Heart left ventricle (tissue), 13 donors: ENCODE results near the gene OGT.

Experiments
- CTCF ChIP-seq, 12 donors: fragments of 200-600 bp; sonication (generic) in 4 of 12; IDR thresholded peaks; one replicate each; pipeline versions ENCODE4 v1.5.0 to v1.8.0; 2018 to 2022; ENCODE audit warnings: antibody characterized with exemption in 12 of 12, mild to moderate bottlenecking in 5 of 12
- POLR2A ChIP-seq, 2 donors: fragments of 450-650 bp; IDR thresholded peaks; one replicate each; pipeline ENCODE4 v1.6.1; 2017; ENCODE audit warnings: antibody characterized with exemption in 2 of 2, mild to moderate bottlenecking in 2 of 2, moderate library complexity in 2 of 2
- donor health status: ischemic (EF 13 %, LVEDD 7.1; RV severe dilation, severe dysfunction).
- donor health status: DM: no; HTN: yes; CAD: no.
- donor health status: DM: no; HTN: no; CAD: no.
- donor health status: ischemic (EF 25% LVEDD 6.9; RV normal size, moderate dysfunction).
- donor health status: ischemic (EF 25% LVEDD 5.7; RV mildly dilated, moderate dysfunction).
- donor health status: ischemic (EF 35%, LVEDD 5.7; RV mildly dilated, moderate dysfunction).
- donor health status: nonischemic (EF 11% LVEDD 7.7; RV severe dilation, severe dysfunction).
- donor health status: DM: yes; HTN: yes; CAD: no.
- donor health status: PGD.
- donor health status: ischemic (EF 29% LVEDD 5.4; RV normal size, mild dysfunction).
- donor health status: nonischemic (EF 23%, LVEDD 6.1; RV moderate dilation, normal function).

DNA sequence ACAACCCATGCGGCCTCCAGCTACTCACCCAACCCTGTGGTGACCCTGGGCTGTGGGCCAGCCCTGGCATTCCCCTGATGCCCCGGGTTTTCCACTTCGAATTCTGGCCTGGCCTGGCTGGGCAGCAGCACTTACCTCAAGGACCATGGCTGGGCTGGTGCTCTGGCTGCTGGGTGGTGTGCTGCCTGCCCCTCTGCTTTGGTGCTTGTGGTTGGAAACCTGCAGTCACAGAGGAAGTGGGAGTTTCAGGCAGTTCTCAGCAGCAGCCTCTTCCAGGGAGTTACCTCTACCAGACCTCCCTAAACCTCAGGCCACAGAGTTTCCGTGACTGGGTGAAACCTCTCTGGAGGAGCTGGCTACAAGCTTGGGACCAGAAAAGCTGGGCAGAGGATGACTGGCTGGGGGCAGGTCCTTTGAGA, 85.4 kb downstream of the OGT start, which contains the start of gene CXCR3:
- TF ChIP-seq CTCF (IDR thresholded peaks at IDR 0.05) (no peak), POLR2A (IDR thresholded peaks at IDR 0.05) (no peak)
